CD4-positive, alpha-beta T cell treated with Interleukin-10 for 1 hour (primary cell): Measurements from ENCODE around the gene NCOA6.

Experiments
- DNase-seq: peaks from one replicate; pipeline ENCODE4 v3.0.0-alpha.2; 2020

Gene NCOA6

DNA sequence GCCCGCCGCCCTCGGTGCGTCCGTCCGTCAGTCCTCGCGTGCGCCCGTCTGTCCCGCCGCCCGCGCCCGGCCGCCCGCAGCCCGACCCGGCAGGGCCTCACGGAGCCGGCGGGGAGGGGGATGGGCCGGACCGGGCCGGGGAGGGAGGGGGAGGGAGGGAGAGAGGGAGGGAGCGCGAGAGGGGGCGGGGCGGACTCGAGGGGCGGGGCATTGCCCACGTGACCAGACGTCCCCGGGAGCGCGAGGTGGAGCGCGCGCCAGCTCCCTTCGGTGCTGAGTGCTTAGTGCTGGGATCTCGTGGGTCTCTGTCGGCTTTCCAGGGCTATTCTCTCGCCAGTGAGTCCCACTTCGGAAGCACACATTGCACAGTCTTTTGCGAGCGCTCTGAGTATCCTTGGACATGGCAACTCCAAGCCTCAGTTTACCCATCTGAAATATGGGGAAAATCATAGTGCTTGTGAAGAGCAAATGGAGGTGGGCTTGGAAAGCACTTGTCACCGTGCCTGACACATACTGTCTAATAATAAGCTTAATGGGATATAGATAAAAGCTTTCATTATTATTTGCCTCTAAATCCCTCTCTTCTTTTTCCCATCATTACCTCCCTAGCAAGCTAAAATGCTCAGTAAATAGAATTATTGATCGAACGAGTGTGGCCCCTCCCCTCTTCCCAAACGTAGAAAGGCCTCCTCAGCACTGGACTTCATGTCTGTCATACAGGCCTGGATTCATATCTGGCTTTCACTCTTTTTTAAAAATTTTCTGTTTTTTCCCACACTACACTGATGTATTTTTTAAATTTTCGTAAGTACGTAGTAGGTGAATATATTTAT, at the start of gene NCOA6:
Gene NCOA6 (minus strand): TSS at position 122 of the 833 bp plus-strand sequence. CDS start 43,296 bp downstream, outside the sequence.
- DNase-seq, result peak; percentile 87

- DNase-seq, result peak; percentile 62
These were observed 48.7 kb upstream of the NCOA6 start for GRCh38 chr20:34874094-34874654.

GRCh38 chr20:34873583-34874093, 48.2 kb upstream of the NCOA6 start:
- no peak for DNase-seq

- DNase-seq, result peak; percentile 88
These were observed 47.3 kb upstream of the NCOA6 start, which contains the start of gene GGT7 for GRCh38 chr20:34872622-34873224. GGT7 (minus strand) TSS chr20:34872856; CDS start chr20:34872815, 41 bp downstream.

DNA sequence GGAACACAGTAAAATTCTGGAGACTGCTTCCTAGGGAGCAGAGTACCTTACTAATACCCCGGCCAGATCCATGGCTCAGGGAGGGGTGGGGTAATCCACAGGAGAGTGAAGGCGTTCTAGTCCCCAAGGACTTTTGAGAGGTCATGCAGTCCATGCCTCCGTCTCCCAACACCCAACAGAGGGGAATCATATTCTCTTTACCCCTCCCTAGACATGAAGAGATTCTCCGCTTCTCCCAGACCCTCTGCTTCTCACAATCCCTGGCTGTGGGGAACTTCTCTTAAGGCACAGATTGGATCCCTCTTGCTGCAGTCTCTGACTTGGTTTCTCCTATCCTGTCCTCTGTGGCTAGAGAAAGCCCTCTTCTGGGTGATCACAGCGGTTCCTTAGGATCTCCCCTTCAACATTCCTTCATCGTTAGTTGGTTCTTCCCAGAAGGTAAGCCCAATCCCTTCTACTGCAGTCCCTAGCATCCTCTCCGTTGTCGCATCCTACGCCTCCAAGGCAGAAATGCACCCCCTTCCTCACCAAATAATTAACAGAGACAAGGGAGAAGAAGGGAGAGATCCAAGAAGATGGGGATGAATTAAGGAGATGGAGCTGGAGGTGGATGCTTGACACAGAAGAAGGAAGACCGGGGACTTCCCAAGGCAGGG, 46.6 kb upstream of the NCOA6 start:
- DNase-seq, result no peak

DNA sequence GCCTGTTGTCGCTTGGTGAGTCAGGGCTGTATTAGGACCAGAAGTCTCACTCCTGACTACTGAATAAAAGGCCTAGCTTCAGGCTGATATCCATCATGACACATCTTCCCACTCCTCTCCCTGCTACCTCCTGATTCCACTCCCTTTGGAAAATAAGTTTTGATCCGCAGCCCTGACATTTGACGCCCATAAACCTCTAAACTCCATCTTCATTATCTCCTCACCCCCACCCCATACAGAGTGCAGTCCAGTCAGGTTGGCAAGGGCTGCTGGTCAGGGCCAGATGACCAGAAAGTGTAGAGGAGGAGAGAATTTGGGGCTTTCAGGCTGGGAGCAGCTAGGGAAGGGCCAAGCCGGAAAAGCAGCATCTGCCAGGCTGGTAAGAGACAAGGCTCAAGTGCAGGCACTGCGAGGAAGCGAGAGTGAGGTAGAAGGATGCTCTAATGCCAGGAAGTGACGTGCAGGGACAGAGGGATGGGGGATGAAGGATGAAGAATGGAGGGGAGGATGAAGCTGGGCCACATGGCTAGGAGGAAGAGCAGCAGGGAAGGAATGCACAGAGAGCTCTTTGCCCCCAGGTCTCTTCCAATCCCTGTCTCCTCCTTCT, 46.0 kb upstream of the NCOA6 start:
- DNase-seq, result no peak

- no peak for DNase-seq
These were observed 38.8 kb upstream of the NCOA6 start for GRCh38 chr20:34864216-34864615.

GRCh38 chr20:34863421-34863965, 38.0 kb upstream of the NCOA6 start:
- no peak for DNase-seq

- no peak for DNase-seq
These were observed 37.3 kb upstream of the NCOA6 start for GRCh38 chr20:34862724-34863123.

GRCh38 chr20:34861386-34862084, 36.1 kb upstream of the NCOA6 start:
- DNase-seq, result no peak

- no peak for DNase-seq
These were observed 34.5 kb upstream of the NCOA6 start for GRCh38 chr20:34859826-34860545.

DNA sequence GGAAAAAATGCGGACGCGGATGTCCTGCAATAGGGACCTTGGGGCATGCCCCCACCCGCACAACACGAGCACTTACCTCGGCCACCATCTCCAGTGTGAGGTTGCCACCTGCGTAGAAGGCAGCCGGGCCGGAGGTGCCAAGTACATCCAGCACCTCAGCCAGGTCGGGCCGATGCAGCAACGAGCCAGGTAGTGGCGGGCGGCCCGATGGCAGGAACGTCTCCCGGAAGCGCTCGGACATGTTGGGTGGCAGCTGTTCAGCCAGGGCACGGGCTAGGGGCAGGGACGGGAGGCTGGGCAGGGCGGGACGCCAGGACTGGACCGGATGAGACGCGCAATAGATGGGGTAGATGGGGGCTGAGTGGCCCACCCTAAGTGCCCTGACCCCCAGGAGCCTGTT, 33.9 kb upstream of the NCOA6 start:
- no peak for DNase-seq

DNA sequence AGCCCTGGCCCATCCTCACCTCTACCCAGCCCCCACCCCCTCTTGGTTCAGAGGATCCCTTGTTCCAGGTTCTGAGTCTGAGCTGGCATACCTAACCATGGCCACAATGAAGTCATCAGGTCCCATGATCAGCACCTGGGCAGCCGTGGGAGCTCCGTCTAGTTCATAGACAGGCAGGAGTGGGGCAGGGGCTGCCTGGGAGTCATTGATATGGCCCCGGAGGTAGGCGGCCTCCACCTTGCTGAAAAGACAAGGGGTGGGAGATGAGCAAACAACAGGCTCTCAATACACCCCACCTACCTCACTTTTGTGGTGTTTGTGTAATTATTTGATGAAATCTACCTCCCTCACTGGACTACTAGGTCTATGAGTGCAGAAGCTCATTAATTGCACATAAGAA, 26.8 kb upstream of the NCOA6 start:
- no peak for DNase-seq

- no peak for DNase-seq
These were observed 25.5 kb upstream of the NCOA6 start for GRCh38 chr20:34850969-34851368.

GRCh38 chr20:34849778-34850177, 24.3 kb upstream of the NCOA6 start:
- no peak for DNase-seq

DNA sequence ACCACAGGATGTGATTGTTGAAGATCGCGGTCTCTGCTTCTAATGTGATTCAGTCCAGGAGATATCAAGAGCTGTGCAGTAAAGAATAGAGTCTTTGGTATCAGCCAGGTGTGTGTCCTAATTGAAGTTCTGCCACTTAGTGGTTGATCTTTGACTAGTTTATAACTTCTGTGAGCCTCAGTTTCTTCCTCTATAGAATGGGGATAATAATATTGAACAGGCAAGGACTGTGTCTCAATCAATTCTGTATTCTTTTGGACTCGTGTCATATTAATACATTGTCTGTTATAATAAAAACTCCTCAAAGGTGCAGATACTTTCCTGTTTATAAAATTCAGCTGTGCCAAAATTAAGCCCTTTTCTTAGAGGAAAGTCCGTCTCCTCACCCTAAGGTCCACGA, 23.1 kb upstream of the NCOA6 start:
- no peak for DNase-seq

GRCh38 chr20:34843421-34843820, 18.0 kb upstream of the NCOA6 start:
- no peak for DNase-seq

- no peak for DNase-seq
These were observed 16.7 kb upstream of the NCOA6 start for GRCh38 chr20:34842143-34842542.

DNA sequence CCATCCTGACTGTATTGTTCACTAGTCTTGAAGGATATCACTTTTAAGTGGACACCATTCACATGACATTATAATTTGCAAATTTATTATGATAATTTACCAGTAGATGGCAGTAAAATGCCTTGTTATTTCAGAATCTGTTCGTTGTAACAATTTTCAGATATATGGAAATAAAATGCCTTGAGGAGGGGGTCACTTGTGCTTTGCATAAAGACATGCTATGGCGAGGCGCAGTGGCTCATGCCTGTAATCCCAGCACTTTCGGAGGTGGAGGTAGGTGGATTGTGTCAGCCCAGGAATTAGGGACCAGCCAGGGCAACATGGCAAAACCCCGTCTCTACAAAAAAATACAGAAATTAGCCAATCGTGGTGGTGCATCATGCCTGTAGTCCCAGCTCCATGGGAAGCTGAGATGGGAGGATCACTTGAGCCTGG, 9.0 kb upstream of the NCOA6 start:
- DNase-seq, result peak; percentile 53

- no peak for DNase-seq
These were observed 6.5 kb upstream of the NCOA6 start for GRCh38 chr20:34831936-34832335.

DNA sequence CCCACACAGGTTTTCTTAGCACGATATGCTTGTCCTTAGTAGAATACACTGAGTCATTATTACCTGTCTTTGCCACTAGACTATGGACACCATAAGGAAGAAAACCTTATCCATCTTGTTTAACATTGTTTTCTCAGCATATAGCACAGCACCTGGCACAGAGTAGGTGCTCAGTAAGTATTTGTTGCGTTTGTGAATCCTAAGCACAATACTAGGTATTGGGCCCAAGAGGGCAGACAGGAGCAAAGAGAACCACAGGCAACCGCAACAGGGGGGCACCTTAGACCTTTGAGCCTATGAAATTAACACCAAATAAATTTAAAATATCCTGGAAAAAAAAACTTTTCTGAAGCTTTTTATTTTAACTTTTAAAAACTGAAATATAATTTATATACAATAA, 3.7 kb upstream of the NCOA6 start:
- DNase-seq, result no peak
